Measurements from ENCODE around the gene WWP2. TPM values are rescaled to one million over a fixed set of nuclear protein-coding genes. Genes with fewer than 3 reads are reported as not detected.
"Not testable (repeated sequence)": the region's sequence is repeated elsewhere in the genome, so short reads cannot be mapped to it uniquely, and the experiment has no call there.

Gene WWP2
- total RNA-seq, 2 donors from 2014 or later: 73.2 to 102 TPM

GRCh38 chr16:69823831-69824563, 61.9 kb downstream of the WWP2 start:
- DNase-seq: no peak
- H3K27ac ChIP-seq: no peak overlapping the region
- H3K36me3 ChIP-seq: no peaks in the 10 kb centered on the region
- intact Hi-C loops (cut with DNase I): no loop called here
- no peaks in the 10 kb centered on the region for H3K27me3 ChIP-seq
- H3K4me1 ChIP-seq: no peaks in the 10 kb centered on the region
- H3K9me3 ChIP-seq: no peaks in the 10 kb centered on the region
- H3K9ac ChIP-seq (ENCODE audit: low read depth in 2 of 2, low read length in 2 of 2): no peak overlapping the region
- no peak overlapping the region for H3K4me3 ChIP-seq
- TF ChIP-seq, protein P1, sequence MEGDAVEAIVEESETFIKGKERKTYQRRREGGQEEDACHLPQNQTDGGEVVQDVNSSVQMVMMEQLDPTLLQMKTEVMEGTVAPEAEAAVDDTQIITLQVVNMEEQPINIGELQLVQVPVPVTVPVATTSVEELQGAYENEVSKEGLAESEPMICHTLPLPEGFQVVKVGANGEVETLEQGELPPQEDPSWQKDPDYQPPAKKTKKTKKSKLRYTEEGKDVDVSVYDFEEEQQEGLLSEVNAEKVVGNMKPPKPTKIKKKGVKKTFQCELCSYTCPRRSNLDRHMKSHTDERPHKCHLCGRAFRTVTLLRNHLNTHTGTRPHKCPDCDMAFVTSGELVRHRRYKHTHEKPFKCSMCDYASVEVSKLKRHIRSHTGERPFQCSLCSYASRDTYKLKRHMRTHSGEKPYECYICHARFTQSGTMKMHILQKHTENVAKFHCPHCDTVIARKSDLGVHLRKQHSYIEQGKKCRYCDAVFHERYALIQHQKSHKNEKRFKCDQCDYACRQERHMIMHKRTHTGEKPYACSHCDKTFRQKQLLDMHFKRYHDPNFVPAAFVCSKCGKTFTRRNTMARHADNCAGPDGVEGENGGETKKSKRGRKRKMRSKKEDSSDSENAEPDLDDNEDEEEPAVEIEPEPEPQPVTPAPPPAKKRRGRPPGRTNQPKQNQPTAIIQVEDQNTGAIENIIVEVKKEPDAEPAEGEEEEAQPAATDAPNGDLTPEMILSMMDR (IDR thresholded peaks at IDR 0.05): no peak

DNA sequence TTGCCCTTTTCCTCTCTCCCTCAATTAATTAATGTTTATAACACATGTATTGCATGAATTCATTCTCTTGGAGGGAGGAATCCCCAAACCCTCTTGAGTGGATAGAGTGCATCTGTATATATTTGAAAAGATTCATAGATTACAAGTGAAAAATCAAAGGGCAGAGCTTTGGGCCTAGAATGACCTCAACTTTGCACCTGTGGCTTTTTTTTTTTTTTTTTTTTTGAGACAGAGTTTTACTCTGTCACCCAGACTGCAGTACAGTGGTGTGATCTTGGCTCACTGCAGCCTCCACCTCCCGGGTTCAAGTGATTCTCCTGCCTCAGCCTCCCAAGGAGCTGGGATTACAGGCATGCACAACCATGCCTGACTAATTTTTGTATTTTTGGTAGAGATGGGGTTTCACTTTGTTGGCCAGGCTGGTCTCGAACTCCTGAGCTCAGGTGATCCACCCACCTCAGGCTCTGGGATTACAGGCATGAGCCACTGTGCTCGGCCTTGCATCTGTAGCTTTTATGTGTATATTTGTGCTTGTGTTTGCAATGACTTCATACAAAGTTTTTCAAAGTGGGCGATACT, 62.5 kb downstream of the WWP2 start:
- H3K9me3 ChIP-seq; DNase-seq; H3K36me3 ChIP-seq; H3K27me3 ChIP-seq; intact Hi-C loops (cut with DNase I); H3K4me1 ChIP-seq; H3K27ac ChIP-seq; H3K9ac ChIP-seq (ENCODE audit: low read depth in 2 of 2, low read length in 2 of 2); H3K4me3 ChIP-seq: not testable (repeated sequence)

GRCh38 chr16:69827524-69827923, 65.4 kb downstream of the WWP2 start:
- no peak overlapping the region for H3K27ac ChIP-seq
- no peaks in the 10 kb centered on the region for H3K36me3 ChIP-seq
- TF ChIP-seq, protein P1 (IDR thresholded peaks at IDR 0.05): no peak
- no peak overlapping the region for H3K9ac ChIP-seq (ENCODE audit: low read depth in 2 of 2, low read length in 2 of 2)
- no peak overlapping the region for H3K4me3 ChIP-seq
- no peaks in the 10 kb centered on the region for H3K27me3 ChIP-seq
- no peak for DNase-seq
- peaks cover 8% of the 10 kb centered on the region for H3K4me1 ChIP-seq
- intact Hi-C loops (cut with DNase I): no loop called here
- no peaks in the 10 kb centered on the region for H3K9me3 ChIP-seq

DNA sequence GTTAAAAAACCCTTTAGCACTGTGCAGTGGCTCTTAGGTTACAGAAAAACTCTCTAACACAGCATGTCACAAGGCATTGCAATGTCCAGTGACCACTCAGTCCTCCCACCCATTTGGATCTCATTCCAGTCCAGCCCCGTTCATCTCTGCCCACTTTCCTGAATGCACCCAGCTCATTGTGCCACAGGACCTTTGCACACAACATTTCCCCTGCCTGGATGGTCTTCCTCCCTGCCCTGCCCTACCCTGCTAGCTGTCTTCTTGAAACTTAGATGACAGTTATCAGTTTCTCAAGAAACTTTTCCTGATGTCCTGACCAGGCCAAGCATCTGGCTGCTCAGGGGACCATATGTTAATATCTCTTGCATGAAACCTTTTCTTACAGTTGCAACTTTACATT, 67.2 kb downstream of the WWP2 start:
- Histone ChIP-seq H3K9ac (ENCODE audit: low read depth in 2 of 2, low read length in 2 of 2) (no peak overlapping the region), H3K27me3 (no peaks in the 10 kb centered on the region), H3K27ac (no peak overlapping the region), H3K4me1 (peaks cover 8% of the 10 kb centered on the region), H3K4me3 (no peak overlapping the region), H3K36me3 (no peaks in the 10 kb centered on the region), H3K9me3 (no peaks in the 10 kb centered on the region)
- no peak for DNase-seq
- TF ChIP-seq, protein P1 (IDR thresholded peaks at IDR 0.05): no peak
- intact Hi-C loops (cut with DNase I): no loop called here

GRCh38 chr16:69830146-69830533, 68.0 kb downstream of the WWP2 start:
- Histone ChIP-seq H3K4me3 (no peak overlapping the region), H3K27ac (peak overlapping the region; percentile 46), H3K9ac (ENCODE audit: low read depth in 2 of 2, low read length in 2 of 2) (no peak overlapping the region), H3K36me3 (no peaks in the 10 kb centered on the region), H3K4me1 (peaks cover 8% of the 10 kb centered on the region), H3K27me3 (no peaks in the 10 kb centered on the region), H3K9me3 (no peaks in the 10 kb centered on the region)
- no peak for DNase-seq
- TF ChIP-seq, protein P1 (IDR thresholded peaks at IDR 0.05): no peak
- intact Hi-C loops (cut with DNase I): no loop called here

GRCh38 chr16:69830534-69831211, 68.5 kb downstream of the WWP2 start:
- TF ChIP-seq, protein P1 (IDR thresholded peaks at IDR 0.05): no peak
- H3K9ac ChIP-seq (ENCODE audit: low read depth in 2 of 2, low read length in 2 of 2): no peak overlapping the region
- H3K27ac ChIP-seq: peak overlapping the region; percentile 46
- H3K27me3 ChIP-seq: no peaks in the 10 kb centered on the region
- H3K9me3 ChIP-seq: no peaks in the 10 kb centered on the region
- DNase-seq: no peak
- H3K4me1 ChIP-seq: peaks cover 8% of the 10 kb centered on the region
- intact Hi-C loops (cut with DNase I): no loop called here
- no peaks in the 10 kb centered on the region for H3K36me3 ChIP-seq
- H3K4me3 ChIP-seq: no peak overlapping the region
